Measurements from ENCODE around the gene LOXL3. TPM values are rescaled to one million over a fixed set of nuclear protein-coding genes. Genes with fewer than 3 reads are reported as not detected.

The LOXL3 gene
- total RNA-seq, 1 experiment from 2014 or later, result 29.0 TPM

- H3K9me3 ChIP-seq (ENCODE audit: control insufficient read depth, low read depth, low read length), result no peaks in the 10 kb centered on the region
- H4K8ac ChIP-seq (replicated peaks; ENCODE audit: insufficient read length, low read depth, low read length), result no peak overlapping the region
- H3K18ac ChIP-seq (ENCODE audit: insufficient read length, low read depth, low read length), result no peak overlapping the region
- H4K91ac ChIP-seq (ENCODE audit: insufficient read length, low read depth, low read length), result no peak overlapping the region
- no peaks in the 10 kb centered on the region; the same call in 1 of the 2 replicates for H3K27me3 ChIP-seq (ENCODE audit: insufficient read depth, low read length)
- H3K4me1 ChIP-seq (ENCODE audit: insufficient read depth, low read length), result peaks cover 5% of the 10 kb centered on the region; the same call in 1 of the 2 replicates
- Mint-ChIP-seq H3K27ac (no peak overlapping the region), H3K4me3 (no peak overlapping the region), H3K4me1 (peaks cover 12 to 16% of the 10 kb centered on the region in 2 experiments), H3K9me3 (no peaks in the 10 kb centered on the region), H3K27me3 (ENCODE audit: low read depth) (no peaks in the 10 kb centered on the region; the same call in 1 of the 2 replicates), H3K36me3 (ENCODE audit: insufficient read depth in 1 of 3, low read depth in 3 of 3) (no peaks in the 10 kb centered on the region)
- no peak overlapping the region for H3K23ac ChIP-seq (ENCODE audit: insufficient read length, low read depth, low read length)
- no peak overlapping the region for H3K27ac ChIP-seq (ENCODE audit: insufficient read length, low read depth, low read length)
- no peak overlapping the region for H3K4ac ChIP-seq (ENCODE audit: low read depth, low read length)
- no peak overlapping the region for H3K14ac ChIP-seq (ENCODE audit: insufficient read depth, low read length)
- no CpG with 5 or more reads among the region's 3 CpGs for WGBS (ENCODE audit: extremely low coverage, insufficient read length, low lambda C conversion rate)
- H2AFZ ChIP-seq (ENCODE audit: low read length), result no peak overlapping the region
- no peaks in the 10 kb centered on the region for H3K79me2 ChIP-seq (ENCODE audit: insufficient read depth, low read length)
- no peak overlapping the region for H3T11ph ChIP-seq (ENCODE audit: low read length)
- no peak overlapping the region for H2BK12ac ChIP-seq (ENCODE audit: insufficient read length, low read depth, low read length)
- H3K4me2 ChIP-seq (ENCODE audit: insufficient read depth, insufficient read length, low read length), result no peak overlapping the region
- H2AK5ac ChIP-seq (ENCODE audit: insufficient read length, low read length), result no peak overlapping the region
- no peaks in the 10 kb centered on the region for H3K79me1 ChIP-seq (ENCODE audit: insufficient read depth, low read depth, low read length, poor library complexity, severe bottlenecking)
- no peaks in the 10 kb centered on the region for H3K23me2 ChIP-seq (ENCODE audit: insufficient read length, low read depth, low read length, poor library complexity, severe bottlenecking)
- H4K5ac ChIP-seq (ENCODE audit: insufficient read length, low read depth, low read length), result no peak overlapping the region
- H2BK120ac ChIP-seq (ENCODE audit: low read depth, low read length, poor library complexity, severe bottlenecking), result no peak overlapping the region
- H2BK15ac ChIP-seq (ENCODE audit: low read depth, low read length), result no peak overlapping the region
- H3K9ac ChIP-seq (ENCODE audit: extremely low read depth, insufficient read length, low read length), result no peak overlapping the region
- no peaks in the 10 kb centered on the region for H4K20me1 ChIP-seq (ENCODE audit: control insufficient read depth, insufficient read depth, insufficient read length)
- TF ChIP-seq, protein P1, sequence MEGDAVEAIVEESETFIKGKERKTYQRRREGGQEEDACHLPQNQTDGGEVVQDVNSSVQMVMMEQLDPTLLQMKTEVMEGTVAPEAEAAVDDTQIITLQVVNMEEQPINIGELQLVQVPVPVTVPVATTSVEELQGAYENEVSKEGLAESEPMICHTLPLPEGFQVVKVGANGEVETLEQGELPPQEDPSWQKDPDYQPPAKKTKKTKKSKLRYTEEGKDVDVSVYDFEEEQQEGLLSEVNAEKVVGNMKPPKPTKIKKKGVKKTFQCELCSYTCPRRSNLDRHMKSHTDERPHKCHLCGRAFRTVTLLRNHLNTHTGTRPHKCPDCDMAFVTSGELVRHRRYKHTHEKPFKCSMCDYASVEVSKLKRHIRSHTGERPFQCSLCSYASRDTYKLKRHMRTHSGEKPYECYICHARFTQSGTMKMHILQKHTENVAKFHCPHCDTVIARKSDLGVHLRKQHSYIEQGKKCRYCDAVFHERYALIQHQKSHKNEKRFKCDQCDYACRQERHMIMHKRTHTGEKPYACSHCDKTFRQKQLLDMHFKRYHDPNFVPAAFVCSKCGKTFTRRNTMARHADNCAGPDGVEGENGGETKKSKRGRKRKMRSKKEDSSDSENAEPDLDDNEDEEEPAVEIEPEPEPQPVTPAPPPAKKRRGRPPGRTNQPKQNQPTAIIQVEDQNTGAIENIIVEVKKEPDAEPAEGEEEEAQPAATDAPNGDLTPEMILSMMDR (conservative IDR thresholded peaks at IDR 0.05), result no peak
- H2BK20ac ChIP-seq (ENCODE audit: low read depth, low read length, poor library complexity, severe bottlenecking), result no peak overlapping the region
- H3K56ac ChIP-seq (ENCODE audit: insufficient read length, low read depth, low read length), result no peak overlapping the region
- no peak for DNase-seq
- no peak overlapping the region for H2BK5ac ChIP-seq (ENCODE audit: insufficient read length, low read length)
Measured at GRCh38 chr2:74581463-74581862, 27.7 kb upstream of the LOXL3 start.

Measured in H9 (cell line).